Stomach (tissue), 4 donors: ENCODE data around the gene CCL17.

Experiments used
- CTCF ChIP-seq, 7 experiments: fragments of 450-650 bp in 4 of 7; fragments of 200-600 bp in 3 of 7; sonication (generic) in 3 of 7; IDR thresholded peaks; one replicate each; pipeline ENCODE4 v1.5.1; 2016 to 2019; ENCODE audit warnings: antibody characterized with exemption in 7 of 7, control low read depth in 2 of 7, mild to moderate bottlenecking in 1 of 7
- POLR2A ChIP-seq, 4 donors: fragments of 450-650 bp; IDR thresholded peaks; one replicate each; pipeline ENCODE4 v1.6.1; 2016; ENCODE audit warnings: antibody characterized with exemption in 4 of 4, control low read depth in 2 of 4, mild to moderate bottlenecking in 1 of 4, moderate library complexity in 1 of 4
- POLR2AphosphoS5 ChIP-seq, 3 donors: sonication (generic); formaldehyde crosslinking; IDR thresholded peaks; one replicate each; pipeline ENCODE4 v1.6.1; 2016; ENCODE audit warnings: antibody characterized with exemption in 3 of 3

GRCh38 chr16:57360321-57360935 is 44.1 kb upstream of the CCL17 start:
- TF ChIP-seq CTCF (IDR thresholded peaks at IDR 0.05): no peak
- no peak for TF ChIP-seq POLR2AphosphoS5 (IDR thresholded peaks at IDR 0.05)
- TF ChIP-seq POLR2A (IDR thresholded peaks at IDR 0.05): no peak
